GM15510 (cell line): Measurements from ENCODE around the gene SCAPER.

ENCODE experiments used
- POLR2A ChIP-seq: IDR thresholded peaks from 3 replicates; pipeline ENCODE4 v1.6.1; 2011; ENCODE audit warnings: borderline replicate concordance; ENCODE audit not compliant: insufficient read length; ENCODE audit errors: extremely low read depth

SCAPER gene

DNA sequence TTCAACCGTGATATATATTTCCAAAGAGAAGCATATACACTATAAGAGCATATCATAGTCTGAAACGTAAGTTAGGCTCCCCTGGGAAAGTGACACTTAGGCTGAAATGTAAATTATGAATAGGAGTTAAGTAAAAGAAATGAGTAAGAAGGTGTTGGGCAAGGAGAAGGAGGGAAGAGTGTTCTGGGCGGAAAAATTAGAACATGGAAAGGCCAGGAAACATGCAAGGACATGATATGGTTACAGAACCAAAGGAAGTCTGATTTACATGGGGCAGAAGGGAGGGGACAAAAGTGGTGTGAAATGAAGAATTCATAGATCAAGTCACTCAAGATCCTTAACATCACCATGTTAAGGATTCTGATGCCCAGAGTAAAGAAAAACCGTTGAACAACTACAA, 75.2 kb downstream of the SCAPER start:
- no peak for TF ChIP-seq POLR2A

DNA sequence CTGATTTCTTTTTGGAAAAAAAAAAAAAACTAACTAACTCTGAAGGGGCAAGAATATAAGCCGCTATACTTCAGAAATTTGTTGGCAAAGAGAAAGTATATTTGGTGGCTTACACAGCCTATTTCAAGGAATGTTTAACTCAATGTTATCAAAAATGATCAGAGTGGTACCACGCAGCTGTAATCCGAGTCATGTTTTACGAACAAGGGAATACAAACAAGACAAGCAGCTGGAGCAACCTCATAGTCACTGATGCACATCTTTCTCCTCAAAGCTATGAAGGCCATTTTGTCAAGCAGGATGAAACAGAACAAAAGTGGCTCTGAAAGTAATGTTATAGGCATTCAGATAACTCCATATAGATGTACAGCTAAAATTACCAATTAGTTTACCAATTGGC, 81.2 kb downstream of the SCAPER start:
- no peak for TF ChIP-seq POLR2A

DNA sequence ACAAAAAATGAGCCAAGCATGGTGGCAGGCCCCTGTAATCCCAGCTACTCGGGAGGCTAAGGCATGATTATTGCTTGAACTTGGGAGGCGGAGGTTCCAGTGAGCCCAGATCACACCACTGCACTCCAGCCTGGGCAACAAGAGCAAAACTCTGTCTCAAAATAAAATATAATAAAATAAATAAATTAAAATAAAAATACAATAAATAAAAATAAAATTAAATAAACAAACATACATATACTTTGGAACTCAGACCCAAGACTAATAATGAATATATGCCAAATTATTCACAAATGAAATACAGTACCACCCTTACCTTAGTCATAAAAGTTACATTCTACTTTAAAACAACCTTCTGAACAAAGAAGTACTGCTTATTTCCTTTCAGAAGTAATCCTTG, 81.8 kb downstream of the SCAPER start:
- TF ChIP-seq POLR2A: no peak

DNA sequence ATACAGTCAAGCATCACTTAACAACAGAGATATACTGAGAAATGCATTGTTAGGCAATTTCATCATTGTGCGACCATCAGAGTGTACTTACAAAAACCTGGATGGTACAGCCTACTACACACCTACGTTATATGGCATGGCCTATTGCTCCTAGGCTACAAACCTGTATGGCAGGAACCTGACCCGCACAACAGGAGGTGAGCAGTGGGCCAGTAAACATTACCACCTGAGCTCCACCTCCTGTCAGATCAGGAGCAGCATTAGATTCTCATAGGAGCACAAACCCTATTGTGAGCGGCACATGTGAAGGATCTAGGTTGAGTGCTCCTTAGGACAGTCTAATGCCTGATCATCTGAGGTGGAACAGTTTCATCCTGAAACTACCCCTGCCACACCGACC, 89.7 kb downstream of the SCAPER start:
- no peak for TF ChIP-seq POLR2A

DNA sequence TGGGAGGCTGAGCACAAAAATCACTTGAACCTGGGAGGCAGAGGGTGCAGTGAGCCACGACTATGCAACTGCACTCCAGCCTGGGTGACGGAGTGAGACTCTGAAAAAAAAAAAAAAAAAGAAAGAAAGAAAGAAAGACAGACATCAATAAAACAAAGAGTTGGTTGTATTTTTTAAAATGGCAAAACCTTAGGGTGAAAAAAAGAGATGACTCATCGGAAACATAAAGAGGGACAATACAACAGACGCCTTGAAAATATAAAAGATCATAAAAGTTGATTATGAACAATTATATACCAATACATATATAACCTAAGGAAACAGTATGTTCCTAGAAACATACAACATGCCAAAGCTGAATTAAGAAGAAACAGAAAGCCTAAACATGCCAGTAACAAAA, 92.8 kb downstream of the SCAPER start:
- TF ChIP-seq POLR2A: no peak

DNA sequence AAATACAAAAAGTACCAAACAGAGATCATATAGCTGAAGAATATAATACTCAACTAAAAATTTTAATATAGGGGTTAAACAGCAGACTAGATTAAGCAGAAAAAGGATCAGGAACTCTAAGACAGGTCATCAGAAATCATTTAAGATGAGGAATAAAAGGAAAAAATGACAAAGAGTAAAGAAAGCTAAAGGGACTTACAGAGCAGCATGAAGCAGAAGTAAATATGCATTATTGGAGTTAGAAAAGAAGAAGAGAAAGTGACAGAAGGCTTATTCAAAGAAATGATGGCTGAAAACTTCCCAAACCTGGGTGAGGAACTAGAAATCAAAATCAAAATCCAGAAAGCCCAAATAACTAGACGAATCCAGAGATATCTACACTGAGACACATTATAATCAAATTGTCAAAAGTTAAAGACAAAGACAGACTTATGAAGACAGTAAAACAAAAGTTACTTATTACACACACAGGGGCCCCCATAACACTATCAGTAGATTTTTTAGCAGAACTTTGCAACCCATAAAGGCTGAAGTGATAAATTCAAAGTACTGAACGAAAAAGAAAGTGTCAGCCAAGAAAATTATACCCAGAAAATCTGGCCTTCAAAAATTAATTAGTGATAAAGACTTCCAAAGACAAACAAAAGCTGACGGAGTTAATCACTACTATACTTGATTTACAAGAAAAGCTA, 95.6 kb downstream of the SCAPER start:
- no peak for TF ChIP-seq POLR2A

DNA sequence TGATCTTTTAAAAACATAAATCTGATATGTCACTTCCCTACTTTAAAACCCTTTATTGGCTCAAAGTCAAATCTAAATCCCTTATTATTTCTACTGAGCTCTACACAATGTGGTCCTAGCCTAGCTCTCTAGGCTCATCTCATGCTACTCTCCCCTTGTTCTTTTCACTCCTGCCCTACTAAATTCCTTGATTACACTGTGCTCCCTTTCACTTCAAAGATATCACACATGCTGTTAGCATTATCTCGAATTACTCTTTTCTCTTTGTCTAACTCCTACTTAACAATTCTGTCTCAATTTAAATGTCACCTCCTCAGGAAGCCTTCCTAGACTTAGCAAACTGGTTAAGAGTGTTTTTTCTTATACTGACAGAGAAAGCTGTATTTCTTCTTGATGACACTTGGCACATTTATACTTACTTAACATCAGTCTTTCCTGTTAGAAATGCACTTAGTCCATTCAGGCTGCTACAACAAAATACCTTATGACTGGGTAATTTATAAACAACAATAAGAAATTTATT, 102.0 kb downstream of the SCAPER start:
- TF ChIP-seq POLR2A: no peak

DNA sequence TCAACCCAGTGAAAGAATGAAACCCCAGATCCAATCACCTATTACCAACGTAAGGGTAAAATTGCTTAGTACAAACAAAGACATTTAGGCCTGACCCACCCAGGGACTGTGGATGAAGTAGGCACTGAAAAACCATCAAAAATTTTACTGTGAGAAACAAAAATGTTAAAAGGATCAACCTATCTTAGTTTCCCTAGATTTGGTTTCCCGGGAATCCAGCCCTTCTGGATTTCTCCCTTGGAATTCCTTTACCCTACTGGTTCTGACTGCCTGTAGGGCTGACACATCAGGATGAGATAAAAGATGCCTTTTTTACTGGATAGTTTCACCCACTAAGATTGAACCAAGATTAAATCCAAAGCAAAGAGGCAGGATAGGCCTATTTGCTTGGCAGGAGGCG, 102.7 kb downstream of the SCAPER start:
- no peak for TF ChIP-seq POLR2A

DNA sequence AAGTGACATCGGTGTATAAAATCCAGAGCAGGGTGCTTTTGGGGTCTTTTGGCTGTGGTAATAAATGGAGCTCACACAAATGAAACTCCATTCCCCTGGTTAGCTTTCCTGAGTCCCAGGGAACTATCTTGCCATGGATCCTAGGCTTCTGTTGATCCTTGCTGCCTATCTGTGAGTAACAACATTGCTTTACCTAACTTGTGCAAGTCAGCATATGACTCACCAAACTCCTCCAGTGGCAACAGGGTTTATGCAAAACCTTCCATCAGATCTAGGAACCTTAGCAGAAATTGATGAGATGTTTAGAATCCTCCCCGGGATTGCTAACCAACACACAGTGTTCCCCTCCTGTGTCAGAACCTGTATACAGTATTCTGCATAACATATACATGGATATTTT, 105.4 kb downstream of the SCAPER start:
- no peak for TF ChIP-seq POLR2A

DNA sequence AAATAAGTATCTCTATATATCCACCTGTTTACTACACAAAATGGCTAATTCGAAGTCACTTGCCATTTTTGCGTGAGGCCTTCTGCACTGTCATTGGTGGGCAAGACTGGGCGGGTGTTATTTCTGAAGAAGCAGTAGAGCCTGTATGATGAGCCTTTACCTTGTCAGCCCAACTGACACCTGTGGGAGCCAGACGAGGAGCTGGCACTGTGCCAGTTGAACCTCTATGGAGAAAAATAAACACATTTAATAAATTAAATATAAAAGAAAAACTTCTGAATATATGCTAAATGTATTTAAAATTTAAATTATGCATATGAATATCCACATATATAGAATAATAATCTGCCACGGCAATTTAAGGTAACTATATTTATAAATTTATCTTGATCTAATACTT, 109.9 kb downstream of the SCAPER start:
- TF ChIP-seq POLR2A: no peak

DNA sequence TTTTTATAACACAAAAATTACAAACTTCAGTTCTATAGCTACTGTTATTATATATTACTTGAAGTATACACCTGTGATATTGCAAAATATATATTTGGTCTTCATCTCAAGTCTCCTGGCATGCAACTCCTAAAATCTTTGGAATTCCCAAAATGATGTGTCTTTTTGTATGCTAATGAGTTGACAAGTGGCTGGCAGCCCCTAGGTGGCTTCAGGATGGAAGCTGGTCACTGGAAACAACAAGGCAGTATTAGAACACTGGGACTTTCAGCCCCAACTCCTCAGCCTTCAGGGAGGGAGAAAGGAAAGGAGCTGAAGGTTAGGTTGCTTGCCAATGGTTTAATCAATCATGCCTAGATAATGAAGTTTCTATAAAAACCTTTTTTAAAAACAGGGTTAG, 112.0 kb downstream of the SCAPER start:
- TF ChIP-seq POLR2A: no peak

DNA sequence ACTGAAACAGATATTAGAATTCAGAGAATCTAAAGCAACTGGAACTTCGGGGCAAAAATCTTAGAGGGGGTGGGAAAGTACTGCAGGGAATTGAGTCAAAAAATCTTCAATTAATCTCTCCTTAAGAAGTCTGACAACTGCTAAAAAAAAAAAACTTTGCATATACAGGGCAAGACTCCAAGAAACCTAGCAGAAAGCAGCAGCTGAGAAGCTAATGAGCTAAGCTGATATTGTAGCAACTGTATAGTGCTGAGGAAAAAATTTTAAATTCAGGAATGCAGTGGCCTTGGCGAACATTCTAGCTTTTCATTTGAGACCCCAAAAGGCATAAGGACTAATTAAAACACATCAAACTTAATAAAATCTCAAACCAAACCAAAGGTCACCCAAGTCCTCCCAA, 113.6 kb downstream of the SCAPER start:
- TF ChIP-seq POLR2A: no peak

DNA sequence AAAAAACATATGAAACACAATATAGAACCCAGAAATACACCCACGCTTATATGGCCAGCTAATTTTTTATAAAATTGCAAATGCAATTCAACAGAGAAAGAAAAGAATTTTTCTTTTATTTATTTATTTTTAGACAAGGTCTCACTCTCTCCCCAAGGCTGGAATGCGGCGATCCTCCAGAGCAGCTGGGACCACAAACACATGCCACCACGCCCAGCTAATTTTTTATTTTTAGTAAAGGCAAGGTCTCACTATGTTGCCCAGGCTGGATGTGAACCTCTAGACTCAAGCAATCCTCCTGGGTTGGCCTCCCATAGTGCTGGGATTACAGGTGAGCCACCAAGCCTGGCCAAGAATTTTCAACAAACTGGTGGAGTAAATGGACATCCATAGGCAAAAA, 117.9 kb downstream of the SCAPER start:
- no peak for TF ChIP-seq POLR2A

DNA sequence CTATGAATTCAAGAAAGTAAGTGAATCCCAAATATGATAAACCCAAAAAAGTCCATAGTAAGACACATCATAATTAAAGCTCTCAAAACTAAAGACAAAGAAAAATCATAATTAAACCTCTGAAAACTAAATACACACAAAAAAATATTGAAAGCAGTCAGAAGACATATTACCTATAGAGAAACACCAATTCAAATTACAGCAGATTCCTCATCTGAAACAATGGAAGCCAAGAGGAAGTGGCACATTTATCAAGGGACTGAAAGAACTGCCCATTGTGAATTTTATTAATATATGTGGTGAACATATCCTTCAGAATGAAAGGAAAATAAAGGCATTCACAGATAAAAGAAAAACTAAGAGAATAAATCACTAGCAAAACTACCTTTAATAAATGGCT, 128.2 kb downstream of the SCAPER start:
- TF ChIP-seq POLR2A: no peak

DNA sequence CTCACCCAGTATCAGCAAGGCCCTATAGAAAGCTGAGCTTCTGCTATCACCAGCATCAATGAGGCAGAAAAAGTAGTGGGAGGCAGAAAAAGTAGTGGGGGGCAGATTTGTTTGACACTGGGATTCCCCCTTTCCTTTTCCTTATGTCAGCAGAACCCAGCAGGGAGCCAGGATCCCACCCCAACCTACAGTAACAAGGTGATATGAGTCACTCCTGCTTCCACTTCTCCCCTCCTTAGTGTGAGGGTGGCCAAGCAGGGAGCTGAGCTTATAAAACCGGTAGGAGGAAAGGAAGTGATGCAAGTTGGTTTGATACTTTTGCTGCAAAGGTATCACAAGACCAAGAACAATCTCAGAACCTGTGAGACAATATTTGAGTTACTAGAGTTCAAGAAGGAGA, 128.7 kb downstream of the SCAPER start:
- no peak for TF ChIP-seq POLR2A

DNA sequence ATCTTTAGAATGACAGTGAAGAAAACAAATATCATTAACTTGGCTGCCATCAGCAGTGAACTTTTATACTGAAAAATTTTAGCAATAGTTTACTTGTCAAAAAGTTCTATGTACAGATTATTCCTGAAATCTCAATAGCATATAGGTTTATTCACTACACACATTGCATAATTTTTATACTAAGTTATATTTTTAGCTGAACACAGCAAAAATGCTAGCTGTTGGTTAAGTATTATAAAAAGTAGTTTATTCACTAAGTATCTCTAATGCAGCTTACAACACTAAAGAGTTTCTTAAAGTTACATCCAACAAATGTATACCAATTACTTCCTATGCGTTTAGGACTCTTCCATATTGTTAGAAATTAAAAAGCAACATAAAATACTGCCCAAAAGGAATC, 131.9 kb downstream of the SCAPER start:
- no peak for TF ChIP-seq POLR2A

DNA sequence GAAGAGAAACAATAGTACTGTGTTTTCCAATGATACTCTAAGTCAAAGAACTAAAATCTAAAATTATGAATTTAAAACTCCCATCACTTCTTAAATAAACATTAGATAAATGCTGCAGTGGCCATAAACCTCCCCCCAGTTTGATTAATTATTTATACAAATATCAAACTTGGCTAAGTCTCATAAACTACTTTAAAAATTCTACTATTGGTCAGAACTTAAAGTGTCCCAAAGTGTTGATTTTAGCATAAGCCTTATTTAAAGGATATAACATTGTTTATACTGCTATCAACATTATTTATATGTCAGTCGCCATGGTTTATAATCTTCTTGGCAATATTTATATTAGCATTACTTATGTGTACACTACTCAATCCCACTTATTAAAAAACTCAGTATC, 132.4 kb downstream of the SCAPER start:
- no peak for TF ChIP-seq POLR2A
